Measurements from ENCODE around the gene FBXL19. TPM values are rescaled to one million over a fixed set of nuclear protein-coding genes. Genes with fewer than 3 reads are reported as not detected.

FBXL19 gene
- total and polyA plus RNA-seq, 2 of the 8 experiments (the other 6 are each of a cell fraction or from before 2014, with no cell fraction given) = 47.2 to 72.2 TPM

DNA sequence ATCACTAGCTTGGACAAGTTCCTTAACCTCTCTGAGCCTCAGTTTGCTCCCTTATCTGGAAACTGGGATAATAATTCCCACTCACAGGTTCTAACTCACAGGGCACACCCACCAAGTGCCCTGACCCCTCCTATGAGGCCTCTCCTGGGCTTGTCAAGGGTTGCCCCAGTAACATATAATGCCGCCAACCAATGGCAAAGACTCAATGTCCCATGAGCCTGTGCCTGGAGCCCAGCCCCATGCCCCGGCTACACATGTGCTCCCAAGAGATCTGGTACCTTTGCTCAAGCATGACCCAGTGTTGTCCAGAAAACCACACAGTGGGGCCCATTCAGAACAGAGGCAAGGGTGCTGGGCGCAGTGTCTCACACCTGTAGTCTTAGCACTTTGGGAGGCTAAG is 8.5 kb upstream of the FBXL19 start (continued):
- TF ChIP-seq CHD1 (IDR thresholded peaks at IDR 0.05; ENCODE audit: low read depth, low read length) = no peak
